A204.1 (cell line): ENCODE measurements around the gene CADPS.

Source experiments
- FAIRE-seq: peaks from 2 replicates; lab custom pipeline; 2012; peaks lifted over from hg19 to GRCh38; lab: Jason Lieb, UNC

Gene CADPS

DNA sequence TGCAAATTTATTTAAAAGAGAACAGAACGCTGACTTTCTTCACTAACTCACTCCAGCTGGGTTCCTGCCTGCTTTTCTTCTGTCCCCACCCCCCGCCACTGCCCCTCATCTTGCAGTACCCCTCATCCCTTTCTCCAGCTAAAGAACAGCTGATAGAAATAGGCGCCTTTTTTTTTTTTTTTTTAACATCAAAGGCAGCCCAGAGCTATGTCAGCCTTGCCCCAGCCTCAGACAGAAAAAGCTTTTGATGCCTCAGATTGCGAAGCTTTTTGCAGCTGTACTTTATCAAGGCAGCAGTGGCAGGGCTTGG is 1.8 kb downstream of the CADPS start:
- no peak for FAIRE-seq

DNA sequence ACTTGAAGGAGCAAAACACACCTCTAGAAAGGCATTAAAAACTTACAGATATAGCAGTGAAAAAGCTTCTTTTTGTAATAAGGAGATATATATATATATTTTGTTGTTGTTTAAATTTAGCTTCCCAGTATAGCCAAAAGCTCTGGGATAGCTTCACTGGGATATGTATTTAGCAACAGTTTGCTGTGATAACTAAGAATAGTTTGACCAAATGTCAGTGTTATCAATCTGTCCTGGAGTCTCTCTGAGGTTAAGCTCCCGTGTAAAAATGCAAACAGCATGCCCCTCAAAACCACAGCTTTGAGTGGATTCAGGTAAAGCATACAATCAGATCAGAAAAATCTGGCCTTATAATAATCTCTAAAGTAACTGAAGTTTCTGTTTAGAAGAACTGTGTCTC is 2.9 kb downstream of the CADPS start:
- FAIRE-seq: no peak

DNA sequence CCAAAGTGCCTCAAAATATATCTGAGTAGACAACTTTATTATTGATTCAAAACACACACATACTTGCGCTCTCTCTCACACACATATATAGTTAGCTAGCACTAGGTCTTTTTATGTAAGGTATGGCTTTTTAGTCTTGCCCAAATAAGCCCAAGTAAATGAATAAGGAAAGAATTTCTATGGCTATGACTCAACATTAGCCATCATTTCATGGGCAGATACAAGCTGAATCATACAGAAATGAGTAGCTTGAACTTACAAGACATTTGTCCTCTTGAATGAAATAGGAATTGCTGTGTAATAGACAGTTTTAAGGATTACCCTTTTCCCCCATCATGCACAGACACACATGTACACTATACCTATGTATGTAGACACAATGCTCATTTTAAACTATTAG is 4.9 kb downstream of the CADPS start:
- FAIRE-seq: no peak

DNA sequence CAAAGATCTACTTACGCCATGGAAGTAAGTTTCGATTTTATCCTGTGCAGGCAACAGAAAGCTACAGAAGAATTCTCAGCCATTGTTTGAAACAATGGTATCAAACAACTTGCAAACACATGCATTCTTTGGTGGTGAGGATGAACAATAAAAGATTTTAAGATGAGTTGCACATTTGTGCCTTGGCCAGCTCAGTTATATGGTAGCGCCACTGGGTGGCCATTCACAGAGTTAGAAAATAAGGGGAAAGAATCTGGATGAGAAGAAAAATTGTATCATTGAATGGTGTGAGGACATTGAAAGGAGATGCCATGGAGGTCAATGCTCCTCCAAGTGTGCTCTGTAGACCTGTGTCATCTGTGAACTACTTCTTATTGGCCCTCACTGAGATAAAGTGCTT is 11.6 kb downstream of the CADPS start:
- no peak for FAIRE-seq

DNA sequence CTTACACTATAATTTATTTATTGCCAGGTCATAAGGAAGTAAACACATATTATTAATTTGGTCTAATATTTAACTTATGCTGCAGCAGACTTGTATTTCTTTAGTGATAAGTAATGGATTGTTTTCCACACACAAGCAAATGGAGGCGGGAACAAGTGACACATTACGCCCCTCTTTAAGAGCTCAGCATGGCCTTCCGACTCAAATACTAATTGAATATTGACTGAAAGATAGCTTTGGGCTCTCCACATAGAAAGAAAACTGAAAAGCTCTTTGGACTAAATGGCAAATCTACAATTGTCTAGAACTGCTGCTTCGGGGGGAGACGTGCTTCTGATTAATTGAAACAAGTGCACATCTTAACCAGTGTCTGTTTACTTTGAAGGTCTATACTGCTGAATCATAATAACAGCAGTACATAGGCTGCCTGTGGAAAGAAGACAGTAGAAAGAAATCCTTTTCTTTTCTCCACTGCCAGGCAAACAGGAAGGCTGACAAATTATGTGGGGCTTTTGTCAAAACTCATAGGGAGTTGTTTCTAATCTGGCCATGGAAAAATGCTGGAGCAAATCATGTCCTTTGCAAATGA is 15.9 kb downstream of the CADPS start:
- FAIRE-seq: no peak

DNA sequence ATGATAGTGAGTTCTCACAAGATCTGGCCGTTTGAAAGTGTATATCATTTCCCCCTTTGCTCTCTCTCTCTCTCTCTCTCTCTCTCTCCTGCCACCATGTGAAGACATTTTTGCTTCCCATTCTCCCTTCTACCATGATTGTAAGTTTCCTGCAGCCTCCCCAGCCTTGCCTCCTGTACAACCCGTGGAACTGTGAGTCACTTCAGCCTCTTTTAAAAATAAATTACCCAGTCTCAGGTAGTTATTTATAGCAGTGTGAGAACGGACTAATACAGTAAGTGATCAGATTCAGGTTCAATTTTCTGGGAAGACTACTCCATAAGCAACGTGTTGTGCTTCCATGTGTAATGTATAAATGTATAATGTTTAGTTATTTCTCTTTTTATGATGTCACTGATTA is 29.2 kb downstream of the CADPS start:
- no peak for FAIRE-seq

DNA sequence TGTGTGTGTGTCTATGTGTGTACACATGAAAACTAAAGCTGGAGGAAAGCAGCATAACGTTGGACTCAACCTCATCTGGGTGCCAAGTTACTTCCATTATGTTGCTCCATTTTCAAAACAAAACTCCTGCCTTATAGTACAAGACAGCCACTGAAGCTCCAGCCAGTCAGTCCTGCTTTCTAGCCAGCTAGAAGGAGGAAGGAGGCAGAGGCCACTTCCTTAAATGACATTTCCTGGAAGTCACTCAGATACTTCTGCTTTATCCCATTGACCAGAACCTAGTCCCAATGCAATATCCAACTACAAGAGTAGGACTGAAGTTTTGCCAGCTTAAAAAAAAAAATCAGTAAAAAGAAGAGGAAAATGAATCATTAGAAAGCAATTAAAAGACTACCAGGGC is 31.7 kb downstream of the CADPS start:
- FAIRE-seq: no peak

DNA sequence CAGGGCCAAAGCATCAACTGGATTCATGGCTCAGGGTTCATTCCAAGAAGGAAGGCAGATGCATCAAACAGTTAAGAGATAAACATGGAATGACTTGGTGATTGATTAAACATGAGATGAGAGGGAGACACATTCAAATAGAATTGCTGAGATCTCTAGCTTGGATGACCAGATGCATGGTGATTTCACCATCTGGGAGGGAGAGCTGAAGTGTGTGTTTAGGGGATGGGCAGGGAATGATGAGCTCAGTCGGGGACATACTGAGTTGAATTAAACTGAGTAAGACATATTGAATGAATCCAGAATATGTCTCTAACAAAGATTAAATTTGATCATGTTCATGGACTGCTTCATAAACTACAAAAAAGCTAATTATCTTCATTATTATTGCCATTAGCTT is 35.5 kb downstream of the CADPS start:
- no peak for FAIRE-seq

DNA sequence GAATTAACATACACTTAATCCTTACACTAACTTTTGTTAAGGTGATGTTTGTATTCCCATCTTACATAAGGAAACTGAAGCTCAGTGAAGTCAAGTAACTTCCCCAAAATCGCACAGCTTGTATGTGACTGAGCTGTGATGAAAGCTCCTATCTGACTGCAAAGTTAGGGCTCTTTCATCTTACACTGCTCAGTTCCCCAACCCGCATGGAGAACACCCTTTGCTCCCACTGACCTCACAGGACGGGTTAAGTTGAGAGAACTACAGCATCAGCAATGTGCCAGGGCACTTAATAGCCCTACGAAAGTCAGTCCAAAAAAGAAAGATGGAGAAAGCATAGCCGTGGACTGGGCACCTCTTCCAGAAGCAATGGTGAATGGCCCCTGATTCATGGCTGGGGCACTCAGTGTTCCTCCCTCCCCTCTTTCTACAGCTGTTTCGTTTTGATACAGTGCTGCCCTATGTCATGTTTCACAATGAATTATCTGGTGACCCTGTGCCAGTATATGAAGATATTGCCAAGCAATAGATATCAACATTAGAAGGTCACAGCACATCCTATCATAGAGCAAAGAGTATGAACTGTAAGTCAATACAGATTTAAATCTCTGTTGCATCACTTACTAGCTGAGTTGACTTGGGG is 38.0 kb downstream of the CADPS start:
- no peak for FAIRE-seq

DNA sequence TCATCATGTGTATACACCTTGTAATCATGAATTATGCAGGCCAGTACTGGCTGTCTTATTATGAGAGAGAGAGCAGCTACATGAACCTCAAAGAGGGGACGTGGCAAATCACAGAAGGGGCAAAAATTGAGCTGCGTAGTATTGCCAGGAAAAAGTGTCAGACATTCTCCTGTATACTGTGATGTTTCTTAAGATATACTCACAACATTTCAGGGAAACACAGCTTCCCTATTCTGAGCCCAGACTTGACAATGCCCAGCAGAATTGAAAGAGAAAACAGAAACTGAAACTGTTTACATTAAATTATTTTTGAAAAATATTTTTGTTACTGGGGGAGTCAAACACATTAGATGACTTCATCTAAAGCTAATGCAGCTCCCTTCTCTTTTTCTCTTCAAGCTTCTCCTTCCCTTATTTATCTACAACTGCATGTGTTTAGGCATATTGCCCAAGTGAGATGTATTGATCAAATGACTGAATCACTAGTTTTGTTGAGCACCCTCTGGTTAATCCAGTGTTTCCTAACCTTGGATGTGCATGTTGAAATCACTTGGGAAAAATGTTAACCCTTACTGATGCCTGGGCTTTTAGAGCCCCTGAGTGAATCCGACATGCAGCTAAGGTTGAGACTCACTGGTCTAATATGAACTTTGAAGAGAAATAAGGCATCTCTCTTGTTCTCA is 39.5 kb downstream of the CADPS start:
- FAIRE-seq: no peak

DNA sequence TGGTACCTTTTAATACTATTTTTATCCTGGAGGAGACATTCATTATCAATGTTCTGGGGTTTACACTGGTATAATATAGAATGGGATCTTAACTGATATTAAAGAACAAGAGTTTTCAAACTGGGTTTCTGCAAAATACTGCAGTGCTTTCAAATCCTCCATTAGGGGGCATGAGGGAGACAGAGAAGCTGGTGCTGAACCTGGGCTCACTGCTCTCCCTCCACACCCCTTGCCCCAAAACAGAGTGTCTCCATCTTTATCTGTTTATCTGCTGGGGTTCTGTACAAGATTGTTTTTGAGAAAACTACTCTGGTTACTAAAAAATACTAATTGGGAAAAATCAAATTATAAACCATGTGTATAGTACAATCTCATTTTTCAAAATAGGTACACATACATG is 41.7 kb downstream of the CADPS start:
- FAIRE-seq: no peak

DNA sequence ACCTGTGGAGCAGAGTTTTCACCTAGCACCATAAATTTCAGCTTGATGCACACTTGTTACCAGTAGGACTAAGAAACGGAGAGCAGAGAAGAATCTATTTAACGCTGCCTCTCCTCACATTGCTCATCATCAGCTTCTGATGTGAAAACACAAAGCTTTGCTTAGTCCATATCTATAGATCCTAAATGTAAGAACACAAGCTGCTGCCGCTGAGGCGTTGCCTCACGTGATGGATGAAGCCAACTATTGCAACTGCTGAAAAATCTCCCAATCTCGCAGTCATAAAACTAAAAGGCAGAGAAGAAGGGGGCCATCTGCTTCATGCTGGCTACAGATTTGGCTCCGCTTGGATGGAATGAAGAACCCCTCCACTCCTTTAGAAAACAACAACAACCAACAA is 42.7 kb downstream of the CADPS start:
- no peak for FAIRE-seq

DNA sequence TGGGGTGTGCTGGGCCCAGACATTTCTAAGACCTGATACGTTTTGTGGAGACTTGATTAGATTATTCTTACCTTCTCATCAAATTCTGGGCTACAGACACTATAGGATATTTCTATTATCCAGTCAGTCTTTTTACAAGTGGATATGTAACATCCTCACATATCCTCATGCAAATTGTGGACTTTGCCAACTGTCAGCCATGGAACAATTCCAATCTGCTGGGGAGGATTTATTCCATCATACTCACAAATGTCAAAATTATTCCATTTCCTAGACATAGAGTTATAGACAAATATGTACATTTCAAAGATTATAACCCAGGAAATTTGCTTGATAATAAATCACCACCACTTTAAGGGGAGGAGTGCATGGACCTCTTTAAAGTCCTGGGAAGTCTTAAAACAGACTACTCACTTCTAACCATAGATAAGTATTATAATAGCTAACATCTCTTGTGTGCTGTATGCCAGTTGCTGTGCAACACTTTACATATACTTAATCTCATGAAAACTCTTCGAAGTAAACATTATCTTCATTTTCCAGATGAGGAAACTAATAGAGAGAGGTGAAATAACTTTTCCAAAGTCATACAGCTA is 44.4 kb downstream of the CADPS start:
- no peak for FAIRE-seq

DNA sequence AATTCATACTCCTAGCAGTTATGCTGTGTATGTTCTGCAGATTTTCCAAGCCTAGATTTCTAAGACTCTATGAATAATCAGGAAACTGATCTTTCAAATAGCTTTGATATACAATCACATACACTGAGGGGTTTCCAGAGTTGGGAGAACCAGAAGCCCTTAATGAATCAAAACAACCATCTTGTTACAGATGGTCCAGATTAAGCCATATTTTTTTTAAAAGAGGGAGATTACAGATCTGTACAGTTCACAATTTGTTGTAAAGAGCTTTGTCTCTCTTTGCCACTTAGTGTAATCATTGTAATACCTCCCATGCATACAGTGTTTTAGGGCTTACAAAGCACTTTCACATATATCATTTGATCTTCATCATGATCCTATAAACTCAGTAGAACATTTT is 47.7 kb downstream of the CADPS start:
- FAIRE-seq: no peak

DNA sequence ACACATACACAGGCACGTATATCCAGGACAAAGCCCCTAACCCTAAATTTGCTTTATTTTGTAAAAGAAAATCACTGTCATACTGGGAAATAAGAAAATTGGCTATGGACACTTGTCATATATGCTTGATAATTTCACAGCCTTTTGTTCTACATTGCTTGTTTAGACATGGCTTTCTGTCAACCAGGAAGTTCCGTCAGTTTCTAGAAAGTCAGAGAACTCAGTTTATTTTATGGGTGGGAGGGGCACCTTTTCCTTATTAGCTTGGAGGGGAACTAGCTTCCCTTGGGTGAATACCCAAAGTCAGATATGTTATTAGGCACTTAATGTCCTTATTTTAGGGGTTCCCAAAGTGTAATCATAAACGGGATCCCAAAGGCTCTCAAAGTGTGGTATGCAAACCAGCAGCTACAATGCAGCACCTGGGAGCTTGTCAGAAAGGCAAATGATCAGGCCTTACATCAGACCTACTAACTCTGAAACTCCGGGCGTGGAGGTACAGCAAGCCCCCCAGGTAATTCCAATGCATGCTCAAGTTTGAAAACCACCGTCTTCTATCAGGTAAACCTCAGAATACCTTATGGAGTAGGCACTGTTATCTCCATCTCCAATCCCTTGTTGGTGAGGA is 50.1 kb downstream of the CADPS start:
- no peak for FAIRE-seq

DNA sequence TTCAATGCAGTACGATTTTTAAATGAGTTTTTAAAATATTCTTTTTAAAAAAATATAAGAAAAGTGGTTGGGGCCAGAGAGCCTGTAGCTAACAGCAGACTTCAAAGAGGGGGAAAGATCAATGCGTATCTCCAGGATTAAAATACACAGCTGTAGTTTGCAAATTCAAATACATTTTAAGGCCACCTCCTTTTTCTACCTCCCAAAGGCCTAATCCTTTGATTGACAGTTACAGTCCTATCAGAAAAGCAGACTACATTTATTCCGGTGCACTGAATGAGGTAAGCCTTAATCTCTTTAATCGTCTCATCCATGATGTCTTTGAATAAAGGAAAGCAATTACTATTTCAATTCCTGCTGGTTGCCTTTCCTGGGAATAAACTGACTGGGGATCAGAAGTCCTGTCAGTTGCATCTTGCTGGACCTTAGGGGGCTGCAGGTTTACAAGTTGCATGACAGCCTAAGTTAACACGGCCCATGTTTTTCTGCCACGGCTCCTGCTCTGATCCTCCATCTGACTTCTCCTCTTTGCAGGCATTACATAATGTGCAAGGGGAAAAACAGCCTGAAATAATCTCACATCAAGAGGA is 51.7 kb downstream of the CADPS start:
- no peak for FAIRE-seq

DNA sequence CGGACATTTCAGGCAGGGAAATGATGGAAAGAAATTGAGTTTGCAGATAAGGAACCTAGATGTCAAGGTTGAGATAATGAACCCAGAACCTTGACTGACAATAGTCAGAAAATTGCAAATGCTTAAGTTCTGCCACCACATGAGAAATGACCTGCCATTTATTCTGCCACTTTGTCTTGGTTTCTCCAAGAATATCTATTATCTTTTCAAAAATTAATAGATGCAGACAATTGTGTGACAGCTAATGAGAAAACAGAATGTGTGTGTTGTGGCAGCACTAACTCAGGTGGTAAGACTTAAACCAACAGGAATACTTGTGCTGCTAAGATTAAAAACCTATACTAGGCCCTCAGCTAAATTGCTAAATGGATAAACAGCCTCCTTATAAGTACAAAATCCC is 52.3 kb downstream of the CADPS start:
- no peak for FAIRE-seq

DNA sequence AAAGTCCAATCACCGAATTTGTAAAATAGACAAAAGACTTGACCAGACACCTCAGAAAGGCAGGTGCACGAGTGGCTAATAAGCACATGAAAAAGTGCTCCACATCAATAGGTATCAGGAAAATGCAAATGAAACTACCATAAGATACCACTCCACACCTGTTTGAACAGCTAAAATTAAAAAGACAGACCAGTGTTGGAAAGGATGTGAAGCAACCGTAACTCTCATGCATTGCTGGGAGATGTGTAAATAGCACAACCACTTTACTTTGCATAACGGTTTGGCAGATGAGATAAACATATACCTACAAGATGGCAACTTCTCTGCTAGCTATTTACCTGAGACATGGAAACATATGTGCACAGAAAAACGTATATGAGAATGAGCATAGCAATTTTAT is 56.9 kb downstream of the CADPS start:
- FAIRE-seq: no peak

DNA sequence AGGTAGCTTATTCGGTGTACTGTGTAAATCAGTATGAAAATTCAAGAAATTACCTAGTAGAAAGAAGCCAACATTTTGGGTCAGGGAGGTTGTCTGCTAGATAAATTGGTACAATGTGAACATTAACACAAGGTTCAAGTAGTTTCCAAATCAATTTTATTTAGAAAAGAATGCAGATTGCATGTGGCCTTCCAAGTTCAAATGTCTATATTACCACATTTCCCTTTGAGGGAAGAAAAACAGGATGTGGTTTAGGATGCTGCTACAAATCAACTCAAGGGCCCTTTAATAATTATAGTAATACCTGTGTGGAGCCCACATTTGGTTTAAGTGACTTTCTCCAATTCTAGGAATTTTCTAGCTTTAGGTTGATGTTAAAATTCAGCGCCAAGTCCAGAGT is 57.5 kb downstream of the CADPS start:
- no peak for FAIRE-seq

DNA sequence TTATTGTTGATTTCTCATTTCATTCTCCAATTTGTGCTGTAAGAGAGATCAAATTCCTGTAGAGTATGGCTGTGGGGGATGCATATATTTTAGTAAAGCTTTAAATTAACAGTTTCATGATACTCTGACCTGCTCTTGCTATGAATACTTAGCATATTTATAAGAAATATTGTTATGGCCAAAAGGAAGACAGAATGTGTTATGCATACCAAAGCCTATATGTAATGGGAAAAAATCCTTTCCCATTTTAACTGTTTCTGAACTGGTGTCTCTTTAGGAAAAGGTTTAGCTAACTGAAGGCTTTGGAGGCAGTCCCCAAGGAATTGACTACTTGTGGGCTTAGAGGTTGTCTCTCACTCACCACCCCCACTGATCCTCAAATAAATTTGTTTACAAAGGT is 59.2 kb downstream of the CADPS start:
- no peak for FAIRE-seq

DNA sequence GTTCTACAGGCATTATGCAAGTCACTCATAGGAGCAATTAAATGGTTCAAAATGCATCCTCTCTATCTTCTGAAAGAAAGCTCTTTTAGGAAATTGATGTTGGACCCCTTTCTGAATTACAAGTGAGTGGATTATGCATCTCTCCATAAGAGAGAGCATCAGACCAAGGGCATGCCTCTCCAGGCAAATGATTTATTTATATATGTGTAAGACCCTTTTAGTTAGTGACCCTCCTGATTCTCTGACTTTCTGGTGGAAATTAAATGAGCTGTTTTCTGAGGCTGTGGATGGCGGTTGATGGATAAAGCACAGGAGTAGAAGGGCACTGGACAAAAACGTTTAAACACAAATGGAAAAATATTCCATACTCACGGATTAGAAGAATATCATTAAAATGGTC is 62.6 kb downstream of the CADPS start:
- no peak for FAIRE-seq

DNA sequence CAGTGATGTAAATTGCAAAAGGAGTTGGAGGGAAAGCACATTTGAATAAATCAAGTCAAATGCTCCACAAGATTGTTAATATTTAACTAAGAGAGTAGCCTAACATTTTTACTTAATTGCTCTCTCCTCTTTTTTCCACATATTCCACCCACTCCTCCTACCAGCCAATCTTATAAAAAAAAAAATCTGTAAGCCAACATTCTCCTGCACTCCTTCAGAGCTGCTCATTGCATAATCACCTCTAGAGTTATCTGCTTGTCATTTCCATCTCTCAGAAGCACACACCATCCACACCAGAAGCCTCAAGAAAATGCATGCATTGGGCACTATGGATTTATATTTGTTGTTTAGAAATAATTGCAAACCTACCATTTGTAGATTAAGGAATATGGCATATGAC is 64.1 kb downstream of the CADPS start:
- no peak for FAIRE-seq

DNA sequence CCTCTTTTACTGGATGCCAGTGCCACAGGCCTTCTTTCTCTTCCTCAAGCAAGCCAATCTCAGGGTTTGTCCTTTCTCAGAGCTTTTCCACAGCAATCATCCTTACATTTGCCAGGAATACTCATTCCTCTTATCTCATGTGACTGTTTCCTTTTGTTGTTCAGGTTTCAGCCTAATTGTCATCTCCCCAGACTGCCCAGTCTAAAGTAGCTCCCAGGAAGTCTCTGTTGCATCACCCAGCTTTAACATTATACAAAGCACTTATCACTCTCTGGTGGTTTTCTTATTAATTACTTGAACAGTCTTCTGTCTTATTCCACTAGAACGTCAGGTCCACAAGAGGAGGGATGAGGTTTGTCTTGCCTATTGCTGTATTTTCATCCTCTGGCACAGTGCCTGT is 65.8 kb downstream of the CADPS start:
- no peak for FAIRE-seq
